Measurements from ENCODE around the gene ERBB4. TPM values are rescaled to one million over a fixed set of nuclear protein-coding genes. Genes with fewer than 3 reads are reported as not detected.

The ERBB4 gene
- total RNA-seq, 3 donors from 2014 or later, result 1.6 to 53.1 (median 18.4) TPM

- TF ChIP-seq POLR2A (IDR thresholded peaks at IDR 0.05), result no peak
- no peak for TF ChIP-seq POLR2AphosphoS5 (IDR thresholded peaks at IDR 0.05)
- TF ChIP-seq, protein P1, sequence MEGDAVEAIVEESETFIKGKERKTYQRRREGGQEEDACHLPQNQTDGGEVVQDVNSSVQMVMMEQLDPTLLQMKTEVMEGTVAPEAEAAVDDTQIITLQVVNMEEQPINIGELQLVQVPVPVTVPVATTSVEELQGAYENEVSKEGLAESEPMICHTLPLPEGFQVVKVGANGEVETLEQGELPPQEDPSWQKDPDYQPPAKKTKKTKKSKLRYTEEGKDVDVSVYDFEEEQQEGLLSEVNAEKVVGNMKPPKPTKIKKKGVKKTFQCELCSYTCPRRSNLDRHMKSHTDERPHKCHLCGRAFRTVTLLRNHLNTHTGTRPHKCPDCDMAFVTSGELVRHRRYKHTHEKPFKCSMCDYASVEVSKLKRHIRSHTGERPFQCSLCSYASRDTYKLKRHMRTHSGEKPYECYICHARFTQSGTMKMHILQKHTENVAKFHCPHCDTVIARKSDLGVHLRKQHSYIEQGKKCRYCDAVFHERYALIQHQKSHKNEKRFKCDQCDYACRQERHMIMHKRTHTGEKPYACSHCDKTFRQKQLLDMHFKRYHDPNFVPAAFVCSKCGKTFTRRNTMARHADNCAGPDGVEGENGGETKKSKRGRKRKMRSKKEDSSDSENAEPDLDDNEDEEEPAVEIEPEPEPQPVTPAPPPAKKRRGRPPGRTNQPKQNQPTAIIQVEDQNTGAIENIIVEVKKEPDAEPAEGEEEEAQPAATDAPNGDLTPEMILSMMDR (IDR thresholded peaks at IDR 0.05), result no peak
Observed at GRCh38 chr2:212441141-212441540, 97.5 kb downstream of the ERBB4 start.

DNA sequence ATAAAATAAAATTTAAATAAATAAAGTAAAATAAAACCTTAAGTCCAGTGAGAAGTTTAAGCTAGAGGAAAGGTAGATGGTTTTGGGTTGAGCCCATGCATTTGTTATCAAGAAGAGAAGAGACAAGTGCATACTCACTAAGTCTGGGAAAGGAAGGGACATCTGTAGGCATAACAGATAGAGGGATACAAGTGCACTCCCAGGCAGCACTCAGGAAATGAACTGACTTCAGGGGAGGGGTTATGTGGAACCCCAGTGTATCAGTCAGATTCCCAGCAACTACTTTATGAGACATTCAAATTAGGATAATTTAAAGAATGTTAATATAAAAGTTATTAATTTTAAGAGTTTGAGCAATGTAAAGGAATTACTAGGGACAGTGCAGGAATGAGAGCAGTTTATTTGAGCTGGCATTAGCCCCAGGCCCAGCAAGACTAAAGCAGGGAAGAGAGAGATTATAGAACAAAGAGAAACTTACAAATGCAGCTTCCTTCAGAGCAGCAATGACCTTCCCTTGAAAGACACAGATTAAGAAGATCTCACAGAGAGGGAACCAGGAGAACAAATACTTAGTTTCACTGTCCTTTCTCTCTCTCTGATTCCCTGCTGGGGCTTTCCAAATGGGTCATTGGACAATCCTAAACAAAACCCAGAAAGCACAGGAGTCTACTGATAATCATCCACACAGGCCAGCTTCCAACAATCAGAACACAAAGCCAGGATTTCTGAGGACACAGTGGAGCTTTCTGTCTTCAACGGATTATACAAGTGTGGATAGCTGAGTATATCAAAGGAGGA is 109.7 kb downstream of the ERBB4 start:
- H3K27ac ChIP-seq, result no peak overlapping the region
- TF ChIP-seq POLR2A (IDR thresholded peaks at IDR 0.05), result no peak
- TF ChIP-seq, protein P1 (IDR thresholded peaks at IDR 0.05), result no peak
- no peak for TF ChIP-seq POLR2AphosphoS5 (IDR thresholded peaks at IDR 0.05)
- no peaks in the 10 kb centered on the region for H3K9me3 ChIP-seq
- H3K4me3 ChIP-seq, result no peak overlapping the region
- no peaks in the 10 kb centered on the region for H3K36me3 ChIP-seq
- no peak for DNase-seq (ENCODE audit: low spot score in 2 of 2)
- no peaks in the 10 kb centered on the region for H3K27me3 ChIP-seq
- intact Hi-C loops (cut with DNase I; ENCODE audit: low total_unique reads), result no loop called here
- H3K4me1 ChIP-seq, result no peaks in the 10 kb centered on the region

More at GRCh38 chr2:212441141-212441540, 97.5 kb downstream of the ERBB4 start:
- H3K27ac ChIP-seq, result no peak overlapping the region
- no peak overlapping the region for H3K4me3 ChIP-seq
- intact Hi-C loops (cut with DNase I; ENCODE audit: low total_unique reads), result no loop called here
- H3K36me3 ChIP-seq, result no peaks in the 10 kb centered on the region
- DNase-seq (ENCODE audit: low spot score in 2 of 2), result no peak
- no peaks in the 10 kb centered on the region for H3K4me1 ChIP-seq
- peaks cover 16 to 21% of the 10 kb centered on the region in 2 donors for H3K9me3 ChIP-seq
- no peaks in the 10 kb centered on the region for H3K27me3 ChIP-seq

- intact Hi-C loops (cut with DNase I; ENCODE audit: low total_unique reads), result no loop called here
- H3K36me3 ChIP-seq, result no peaks in the 10 kb centered on the region
- no peak for DNase-seq (ENCODE audit: low spot score in 2 of 2)
- TF ChIP-seq POLR2A (IDR thresholded peaks at IDR 0.05) (no peak), POLR2AphosphoS5 (IDR thresholded peaks at IDR 0.05) (no peak)
- TF ChIP-seq, protein P1 (IDR thresholded peaks at IDR 0.05), result no peak
- H3K4me3 ChIP-seq, result no peak overlapping the region
- H3K27ac ChIP-seq, result no peak overlapping the region
- no peaks in the 10 kb centered on the region for H3K27me3 ChIP-seq
- H3K9me3 ChIP-seq, result no peaks in the 10 kb centered on the region
- no peaks in the 10 kb centered on the region for H3K4me1 ChIP-seq
Observed at GRCh38 chr2:212427638-212428037, 111.0 kb downstream of the ERBB4 start.

DNA sequence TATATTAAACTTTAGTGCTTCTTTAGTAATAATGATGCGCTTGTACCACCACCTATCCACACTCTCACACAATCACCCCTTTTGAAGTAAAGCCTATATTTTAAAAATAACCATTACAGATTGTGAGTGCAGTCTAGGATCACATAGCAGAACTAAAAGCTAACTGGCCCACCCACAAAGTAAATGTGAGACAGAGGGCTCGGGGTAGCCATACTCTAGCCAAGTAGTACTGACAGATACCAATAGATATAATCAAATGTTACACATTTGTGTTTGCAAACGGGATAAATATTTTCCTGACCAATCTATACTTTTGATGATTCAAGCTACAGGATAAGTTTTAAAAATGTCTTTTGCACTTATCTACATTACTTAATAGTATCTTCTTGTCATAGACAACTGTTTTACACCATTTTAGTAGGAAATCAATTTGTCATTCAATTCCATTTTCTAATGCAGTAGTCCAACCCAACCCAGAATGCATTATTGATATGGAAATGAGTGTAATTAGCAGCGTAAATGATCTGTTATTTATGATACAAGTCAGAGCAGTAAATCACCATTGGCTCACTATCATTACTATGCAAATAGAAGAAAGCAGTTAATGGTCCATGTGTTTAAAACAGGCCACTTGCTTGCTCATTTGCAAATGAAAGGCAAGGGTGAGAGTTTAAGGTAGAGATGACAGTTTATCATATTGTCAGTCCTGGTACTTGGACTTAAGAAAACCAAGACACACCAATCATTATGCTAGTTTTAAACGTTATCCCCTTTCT is 111.8 kb downstream of the ERBB4 start:
- no peaks in the 10 kb centered on the region for H3K4me1 ChIP-seq
- no peaks in the 10 kb centered on the region for H3K9me3 ChIP-seq
- no peaks in the 10 kb centered on the region for H3K36me3 ChIP-seq
- H3K27ac ChIP-seq, result no peak overlapping the region
- H3K27me3 ChIP-seq, result no peaks in the 10 kb centered on the region
- no peak overlapping the region for H3K4me3 ChIP-seq
- TF ChIP-seq POLR2AphosphoS5 (IDR thresholded peaks at IDR 0.05), result no peak
- TF ChIP-seq POLR2A (IDR thresholded peaks at IDR 0.05), result no peak
- TF ChIP-seq, protein P1 (IDR thresholded peaks at IDR 0.05), result no peak
- DNase-seq (ENCODE audit: low spot score in 2 of 2), result no peak
- intact Hi-C loops (cut with DNase I; ENCODE audit: low total_unique reads), result no loop called here

DNA sequence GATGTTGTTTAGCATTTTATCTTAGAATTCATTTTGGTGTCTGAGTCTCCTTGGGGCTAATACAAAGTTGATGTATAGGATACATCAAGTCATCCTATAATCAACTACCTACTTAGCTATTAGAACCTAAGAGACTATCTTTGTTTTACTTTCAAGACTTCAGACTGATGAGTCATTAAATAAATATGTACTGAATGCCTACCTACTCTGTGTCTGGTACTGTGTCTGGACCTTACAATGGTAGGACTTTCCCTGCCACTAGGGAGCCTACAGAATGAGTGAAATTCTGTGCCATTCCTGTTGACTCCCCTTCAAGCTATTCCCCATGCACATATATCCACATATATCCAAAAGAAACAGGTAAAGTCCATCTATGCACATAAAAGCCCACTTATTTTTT is 114.5 kb downstream of the ERBB4 start:
- no peak for DNase-seq (ENCODE audit: low spot score in 2 of 2)
- no peaks in the 10 kb centered on the region for H3K36me3 ChIP-seq
- H3K27me3 ChIP-seq, result no peaks in the 10 kb centered on the region
- H3K9me3 ChIP-seq, result no peaks in the 10 kb centered on the region
- intact Hi-C loops (cut with DNase I; ENCODE audit: low total_unique reads), result no loop called here
- no peaks in the 10 kb centered on the region for H3K4me1 ChIP-seq
- no peak for TF ChIP-seq POLR2AphosphoS5 (IDR thresholded peaks at IDR 0.05)
- TF ChIP-seq, protein P1 (IDR thresholded peaks at IDR 0.05), result no peak
- TF ChIP-seq POLR2A (IDR thresholded peaks at IDR 0.05), result no peak
- H3K27ac ChIP-seq, result no peak overlapping the region
- H3K4me3 ChIP-seq, result no peak overlapping the region

All from breast epithelium (tissue), 4 donors.